HuH-7 (cell line): Measurements from ENCODE around the gene AGFG2.

Experiments
- DNase-seq: peaks from one replicate; pipeline ENCODE4 v3.0.0; 2011; ENCODE audit warnings: low spot score

AGFG2 gene

GRCh38 chr7:100572281-100572948 lies 33.4 kb downstream of the AGFG2 start:
- no peak for DNase-seq

DNA sequence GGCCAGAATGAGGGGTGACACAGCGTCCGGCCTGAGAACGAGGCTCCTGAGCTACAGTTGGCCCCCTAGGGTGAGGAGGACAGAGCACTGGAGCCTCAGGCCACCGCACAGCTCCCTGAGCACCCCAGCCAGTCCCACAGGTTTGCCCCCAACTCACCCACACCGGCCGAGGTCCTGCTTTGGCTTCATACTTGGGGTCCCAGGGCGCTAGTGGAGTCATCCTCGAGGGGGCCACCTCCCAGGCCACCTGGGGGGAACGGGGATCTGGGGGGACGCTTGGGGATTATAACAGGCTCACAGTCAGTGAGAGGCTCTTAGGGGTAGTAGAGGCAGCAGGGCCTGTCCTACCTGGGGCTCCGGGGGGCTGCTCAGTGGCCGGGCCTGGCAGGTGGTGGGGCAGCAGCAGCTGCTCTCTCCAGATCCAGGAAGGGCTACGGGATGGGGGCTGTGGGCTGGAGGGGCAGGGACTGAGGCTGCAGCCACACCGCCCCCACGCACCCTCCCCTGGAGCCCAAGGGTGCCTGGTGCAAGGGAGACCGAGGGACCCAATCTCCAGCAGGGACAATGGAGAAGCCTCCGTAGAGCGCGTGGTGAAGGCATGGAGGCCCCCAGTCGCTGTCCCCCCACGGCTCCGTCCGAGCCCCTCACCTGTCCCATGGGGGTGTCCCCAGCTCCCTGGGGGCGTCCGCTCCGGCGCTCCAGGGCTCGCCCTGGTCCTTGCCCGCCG lies 34.1 kb downstream of the AGFG2 start:
- DNase-seq = no peak

DNA sequence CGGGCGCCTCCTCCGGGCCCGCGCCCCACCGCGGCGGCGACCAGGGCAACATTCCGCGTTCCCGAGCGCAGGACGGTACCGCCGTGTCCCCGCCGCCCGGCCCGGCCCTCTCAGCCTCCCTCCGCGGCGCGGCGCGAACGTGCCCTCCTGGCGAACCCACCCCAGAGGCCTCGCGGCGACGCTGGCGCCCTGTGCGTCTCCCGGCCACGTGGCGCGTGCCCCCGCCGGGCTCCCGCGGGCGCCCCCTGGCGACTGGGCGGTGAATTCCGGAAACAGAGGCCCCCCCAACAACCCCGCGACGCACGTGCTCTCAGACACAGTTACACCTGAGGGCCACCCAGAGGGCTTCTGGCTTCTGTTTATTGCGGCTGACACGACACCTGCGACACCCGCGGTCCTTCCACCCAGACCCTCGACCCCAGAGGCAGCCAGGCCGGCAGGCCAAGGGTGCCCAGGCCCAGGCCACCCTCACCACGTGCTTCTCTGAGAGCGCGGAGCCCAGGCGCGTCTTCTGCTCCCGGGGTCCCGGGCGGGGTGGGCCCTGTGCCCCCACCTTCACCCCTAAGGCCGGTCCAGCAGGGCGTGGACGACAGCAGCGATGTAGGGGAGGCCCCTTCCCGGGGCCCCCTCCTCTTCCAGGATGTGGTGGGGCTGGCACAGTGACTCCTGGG lies 34.8 kb downstream of the AGFG2 start, which contains the start of gene SAP25:
Gene SAP25 (minus strand): TSS at position 210 of the 671 bp plus-strand sequence. CDS start 158 bp downstream, at position 52.
- DNase-seq = no peak

GRCh38 chr7:100574362-100575205 lies 35.6 kb downstream of the AGFG2 start:
- no peak for DNase-seq

DNA sequence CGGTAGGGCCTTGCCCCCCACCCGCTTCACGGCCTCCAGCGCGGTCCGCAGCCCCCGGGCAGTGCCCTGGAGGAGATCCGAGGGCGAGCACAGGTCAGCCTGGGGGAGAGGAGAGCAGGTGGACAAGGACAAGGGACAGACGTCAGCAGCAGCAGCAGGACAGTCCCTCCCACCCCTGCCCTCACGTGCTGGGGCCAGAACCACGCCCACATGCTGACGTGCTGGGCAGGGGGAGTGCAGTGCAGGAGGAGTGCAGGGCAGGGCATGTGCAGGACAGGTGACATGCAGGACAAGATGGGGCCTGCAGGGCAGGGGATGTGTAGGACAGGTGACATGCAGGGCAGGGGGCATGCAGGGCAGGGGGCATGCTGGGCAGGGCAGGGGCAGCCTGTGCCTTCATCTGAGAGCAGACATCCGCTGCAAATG lies 36.2 kb downstream of the AGFG2 start:
- no peak for DNase-seq

GRCh38 chr7:100575746-100576383 lies 36.9 kb downstream of the AGFG2 start:
- DNase-seq = no peak

- DNase-seq = no peak
These were observed 37.5 kb downstream of the AGFG2 start for GRCh38 chr7:100576384-100576993.

DNA sequence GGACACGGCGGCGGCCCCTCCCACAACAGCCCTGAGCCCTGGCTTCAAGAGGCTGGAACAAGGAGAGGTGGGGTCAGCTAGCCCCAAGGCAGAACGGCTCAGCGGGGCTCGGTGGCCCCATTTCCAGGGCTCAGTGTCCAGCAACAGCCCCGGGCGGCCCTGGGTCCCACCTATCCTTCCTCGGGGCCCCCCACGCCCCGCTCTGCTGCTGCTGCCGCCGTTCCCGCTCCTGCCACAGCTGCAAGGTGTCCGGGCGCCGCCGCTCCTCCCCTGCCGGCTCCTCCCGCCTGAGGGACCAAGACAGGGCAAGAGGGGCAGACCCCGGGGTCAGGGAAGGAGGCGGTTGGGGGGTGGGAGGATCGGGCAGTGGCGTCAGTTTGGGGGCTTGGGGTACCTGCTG lies 38.1 kb downstream of the AGFG2 start:
- no peak for DNase-seq

- no peak for DNase-seq
These were observed 38.5 kb downstream of the AGFG2 start for GRCh38 chr7:100577507-100577906.

DNA sequence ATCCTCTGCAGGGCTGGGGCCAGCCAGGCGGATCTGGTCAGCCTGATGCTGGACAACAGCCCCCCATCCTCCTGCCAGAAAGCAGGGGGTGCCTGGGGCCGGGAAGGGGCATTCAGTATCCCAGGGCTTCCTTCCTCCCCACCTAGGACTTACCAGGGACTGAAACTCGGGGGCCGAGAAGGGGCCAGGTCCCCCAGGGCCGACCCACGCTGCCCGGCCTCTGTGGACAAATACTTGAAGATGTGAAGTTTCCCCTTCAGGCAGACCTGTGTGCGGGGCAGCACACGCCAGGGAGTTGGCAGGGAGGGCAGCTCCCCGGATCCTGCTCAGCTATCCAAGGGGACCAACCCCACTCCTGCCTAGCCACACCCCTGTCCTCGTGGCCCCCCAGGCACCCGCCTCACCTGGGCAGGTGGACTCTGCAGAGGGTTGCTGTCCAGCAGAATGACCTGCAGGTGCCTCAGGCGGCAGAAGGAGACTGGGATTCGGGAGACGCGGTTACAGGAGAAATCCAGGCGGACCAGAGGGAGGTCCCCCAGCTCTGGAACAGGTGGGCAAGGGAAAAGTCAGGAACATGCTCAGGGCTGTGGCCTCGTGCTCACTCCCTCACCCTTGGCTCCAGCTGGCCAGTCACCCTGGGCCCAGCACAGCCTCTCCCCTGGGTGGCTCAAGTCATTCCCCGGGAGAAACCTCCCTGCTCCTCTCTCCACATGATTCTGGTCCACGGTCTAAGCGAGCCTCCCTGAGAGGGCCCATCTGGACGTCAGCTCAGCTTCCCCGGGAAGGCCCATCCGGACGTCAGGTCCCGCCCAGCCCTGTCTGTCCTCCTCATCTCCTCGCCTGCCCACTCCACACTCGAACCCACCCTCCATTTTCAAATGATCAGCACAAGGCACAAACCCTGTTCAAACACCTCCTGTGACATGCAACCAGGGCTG lies 39.5 kb downstream of the AGFG2 start:
- no peak for DNase-seq

- DNase-seq = no peak
These were observed 41.7 kb downstream of the AGFG2 start for GRCh38 chr7:100580466-100581283.

DNA sequence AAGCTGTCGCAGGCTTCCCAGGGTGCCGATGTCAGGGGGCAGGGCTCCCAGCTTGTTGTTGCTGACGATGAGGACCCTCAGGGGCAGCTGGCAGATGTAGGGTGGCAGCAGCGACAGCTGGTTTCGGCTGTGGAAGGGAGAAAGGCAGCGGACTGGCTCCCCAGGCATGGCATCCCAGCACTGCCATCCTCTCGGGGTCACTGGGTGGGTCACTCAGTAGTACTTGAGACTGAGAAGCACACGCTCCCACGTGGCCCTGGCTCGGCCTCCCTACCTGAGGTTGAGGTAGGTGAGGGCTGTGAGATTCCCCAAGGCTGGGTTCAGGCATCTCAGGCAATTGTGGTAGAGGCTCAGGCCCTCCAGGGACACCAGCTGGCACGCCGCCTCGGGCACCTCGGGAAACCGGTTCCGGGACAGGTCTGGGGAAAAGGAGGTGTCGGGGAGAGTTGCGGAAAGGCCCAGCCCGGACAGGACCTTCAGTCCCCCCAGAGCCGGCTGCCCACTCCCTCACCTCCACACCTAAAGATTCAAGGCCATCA lies 43.1 kb downstream of the AGFG2 start:
- DNase-seq = no peak

DNA sequence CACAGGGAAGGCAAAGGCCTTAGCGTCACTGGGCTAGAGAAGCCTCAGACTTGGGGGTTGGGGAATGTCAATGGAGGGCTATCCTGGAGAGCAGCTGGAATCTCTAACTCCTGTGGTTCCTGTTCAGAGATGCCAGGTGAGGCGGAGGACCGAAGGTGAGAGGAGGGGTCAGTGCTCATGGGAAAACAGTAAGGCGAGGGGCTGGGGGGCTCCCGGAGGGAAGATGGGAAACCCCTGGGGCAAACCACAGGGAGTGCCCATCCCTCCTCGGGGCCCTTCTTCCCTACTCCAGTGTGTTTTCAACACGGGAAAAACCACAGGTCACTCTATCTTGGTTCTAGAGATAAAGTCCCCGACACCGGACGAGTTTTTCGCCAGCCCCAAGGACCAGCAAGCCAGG lies 43.6 kb downstream of the AGFG2 start:
- DNase-seq = no peak

DNA sequence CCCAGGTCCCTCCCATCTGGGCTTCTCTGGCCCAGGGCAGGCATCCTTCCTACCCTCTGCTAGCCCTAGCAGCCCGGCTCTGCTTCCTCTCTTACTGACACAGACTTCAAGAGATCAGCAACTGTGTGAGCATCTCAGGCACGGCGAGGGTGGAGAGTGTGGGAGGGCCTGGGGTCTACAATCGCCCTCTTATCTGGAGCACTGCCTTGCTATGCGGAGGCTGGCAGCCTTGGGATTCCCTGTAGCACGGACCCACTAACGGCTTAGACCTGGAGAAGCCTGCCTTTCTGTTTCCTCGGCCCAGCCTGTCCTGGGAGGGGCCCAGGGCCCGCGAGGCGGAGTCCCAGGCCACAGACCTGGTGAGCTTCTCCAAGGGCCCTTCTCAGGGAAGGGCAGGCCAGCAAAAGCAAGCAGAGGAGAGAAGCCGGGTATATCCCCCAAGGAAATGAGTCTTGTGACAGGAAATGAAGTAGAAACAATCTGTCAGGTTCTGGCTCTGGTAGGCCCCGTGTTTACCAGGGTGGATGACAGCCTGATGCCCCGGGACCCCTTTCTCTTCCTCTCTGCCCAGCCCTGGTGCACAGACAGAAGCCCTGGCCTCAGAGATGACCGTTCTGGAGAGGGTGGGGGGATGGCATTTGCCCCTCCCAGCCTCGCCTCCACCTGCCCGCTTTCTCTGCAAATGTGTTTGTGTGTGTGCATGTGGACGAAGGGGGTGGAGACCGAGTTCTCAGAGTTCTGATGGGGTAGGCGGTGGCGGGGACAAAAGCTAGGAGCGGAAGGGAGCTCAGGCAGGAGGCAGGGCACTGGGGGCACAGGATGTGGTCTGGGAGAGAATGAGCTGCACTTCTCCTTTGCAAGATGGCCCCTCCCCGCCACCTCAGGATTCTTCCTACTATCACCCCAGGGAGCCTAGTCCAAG lies 44.4 kb downstream of the AGFG2 start:
- no peak for DNase-seq

DNA sequence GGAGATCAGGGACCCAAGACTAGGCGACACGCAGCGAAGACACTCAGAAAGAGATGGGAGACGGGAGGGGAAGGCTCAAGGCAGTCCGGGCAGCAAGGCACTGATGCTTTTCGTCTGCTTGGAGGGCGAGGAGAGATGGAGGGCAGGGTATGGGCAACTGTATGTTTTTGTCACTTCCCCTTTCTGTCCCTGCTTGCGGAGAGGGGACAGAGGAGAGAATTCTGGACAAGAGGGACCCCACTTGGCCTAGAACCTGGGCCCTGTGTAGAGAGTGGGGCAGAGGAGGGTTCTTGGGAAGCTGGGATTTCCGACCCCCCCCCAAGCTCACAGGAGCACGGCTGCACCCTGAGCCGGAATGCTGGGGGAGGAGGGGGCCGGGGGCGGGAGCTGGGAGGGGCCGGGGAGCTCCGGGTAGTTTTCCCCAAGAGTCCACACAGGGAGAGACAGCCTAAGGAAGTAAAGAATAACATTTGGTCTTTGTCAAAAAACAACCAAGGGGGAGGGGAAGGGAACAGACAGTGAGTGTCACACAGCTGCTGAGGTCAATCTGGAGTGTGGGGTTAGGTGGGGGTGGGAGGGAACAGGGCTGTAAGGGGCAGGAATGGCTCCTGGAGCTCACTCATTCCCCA lies 45.2 kb downstream of the AGFG2 start:
- no peak for DNase-seq

GRCh38 chr7:100584683-100585510 lies 45.9 kb downstream of the AGFG2 start:
- no peak for DNase-seq
